A673 (cell line): Measurements from ENCODE around the gene RSPH1. TPM values are rescaled to one million over a fixed set of nuclear protein-coding genes. Genes with fewer than 3 reads are reported as not detected.

Source experiments
- BruUV-seq: library from RNA; stranded (reverse); fragments of 400-500 nt; replicated peaks from 2 replicates; lab custom pipeline; 2021; lab: Mats Ljungman, UMichigan
- CTCF ChIA-PET: fragments of 300-600 bp; sonication (Branson Sonifier 250); formaldehyde crosslinking; loops from one replicate; lab custom pipeline; 2022; ENCODE audit warnings: antibody characterized with exemption; lab: Charles Lee
- POLR2A ChIA-PET: fragments of 300-600 bp; sonication (Branson Sonifier 250); formaldehyde crosslinking; loops from one replicate; lab custom pipeline; 2022; ENCODE audit warnings: antibody characterized with exemption; ENCODE audit not compliant: low non-redundant PET; lab: Charles Lee
- DNase-seq: peaks from one replicate; pipeline ENCODE4 v3.0.0-alpha.2; 2015; ENCODE audit warnings: low spot score
- H3K27ac ChIP-seq: fragments of 200-600 bp; sonication (generic); 2 replicates; pipeline ENCODE4 v1.5.1; 2016; ENCODE audit warnings: mixed run types, low read depth, mild to moderate bottlenecking, mixed read lengths, antibody characterized with exemption, low read length; ENCODE audit not compliant: poor library complexity, severe bottlenecking
- H3K27me3 ChIP-seq: fragments of 200-600 bp; sonication (generic); replicated peaks from 2 replicates; pipeline ENCODE4 v1.6.1; 2017; ENCODE audit warnings: mixed run types, low read depth, mild to moderate bottlenecking, mixed read lengths, antibody characterized with exemption, low read length; ENCODE audit not compliant: insufficient read depth, poor library complexity
- H3K36me3 ChIP-seq: fragments of 200-600 bp; sonication (generic); 2 replicates; pipeline ENCODE4 v1.6.1; 2016; ENCODE audit warnings: mixed run types, mild to moderate bottlenecking, mixed read lengths, antibody characterized with exemption, low read length; ENCODE audit not compliant: insufficient read depth, poor library complexity, severe bottlenecking
- H3K4me1 ChIP-seq: fragments of 200-600 bp; sonication (generic); 2 replicates; pipeline ENCODE4 v1.6.1; 2017; ENCODE audit warnings: mixed run types, mild to moderate bottlenecking, mixed read lengths, antibody characterized with exemption, low read length; ENCODE audit not compliant: insufficient read depth, poor library complexity, severe bottlenecking
- H3K4me3 ChIP-seq: fragments of 200-600 bp; sonication (generic); 2 replicates; pipeline ENCODE4 v1.5.1; 2016; ENCODE audit warnings: low read depth, mixed run types, mild to moderate bottlenecking, mixed read lengths, low read length; ENCODE audit not compliant: poor library complexity, severe bottlenecking
- H3K9me3 ChIP-seq: fragments of 200-600 bp; sonication (generic); 2 replicates; pipeline ENCODE4 v1.6.1; 2016; ENCODE audit warnings: mixed run types, low read depth, mild to moderate bottlenecking, mixed read lengths, antibody characterized with exemption, low read length; ENCODE audit not compliant: poor library complexity, severe bottlenecking
- EZH2 ChIP-seq: fragments of 200-600 bp; sonication (generic); IDR thresholded peaks from 2 replicates; pipeline ENCODE4 v1.6.1; 2017; ENCODE audit warnings: borderline replicate concordance, low read depth, mild to moderate bottlenecking, mixed read lengths, antibody characterized with exemption, low read length; ENCODE audit not compliant: poor library complexity, severe bottlenecking
- intact Hi-C: fragments of 100-400 bp; cut with micrococcal nuclease; formaldehyde crosslinking; loops from one replicate; pipeline ENCODE4 v1.10.0; 2022; ENCODE audit not compliant: unreplicated experiment
- total RNA-seq: library from RNA; stranded (reverse); gene quantifications from 2 replicates; pipeline ENCODE4 v1.2.3, GENCODE V29; 2021
- TF ChIP-seq, protein P1 (sequence below): fragments of 300-800, 200-600 bp; sonication (generic); conservative IDR thresholded peaks from 2 replicates; pipeline ENCODE4 v1.5.1; 2017; ENCODE audit warnings: low read depth, mild to moderate bottlenecking, antibody characterized with exemption, low read length, moderate library complexity, mixed read lengths

RSPH1 gene
- total RNA-seq, 1 experiment from 2014 or later, result 0.45 TPM

- intact Hi-C loops, result no loop called here
- Histone ChIP-seq H3K9me3 (no peaks in the 10 kb centered on the region), H3K4me1 (peaks cover 61% of the 10 kb centered on the region), H3K27me3 (no peaks in the 10 kb centered on the region), H3K4me3 (no peak overlapping the region), H3K27ac (peak overlapping the region; percentile 93), H3K36me3 (no peaks in the 10 kb centered on the region)
- CTCF ChIA-PET, result no interaction called here
- TF ChIP-seq, protein P1, sequence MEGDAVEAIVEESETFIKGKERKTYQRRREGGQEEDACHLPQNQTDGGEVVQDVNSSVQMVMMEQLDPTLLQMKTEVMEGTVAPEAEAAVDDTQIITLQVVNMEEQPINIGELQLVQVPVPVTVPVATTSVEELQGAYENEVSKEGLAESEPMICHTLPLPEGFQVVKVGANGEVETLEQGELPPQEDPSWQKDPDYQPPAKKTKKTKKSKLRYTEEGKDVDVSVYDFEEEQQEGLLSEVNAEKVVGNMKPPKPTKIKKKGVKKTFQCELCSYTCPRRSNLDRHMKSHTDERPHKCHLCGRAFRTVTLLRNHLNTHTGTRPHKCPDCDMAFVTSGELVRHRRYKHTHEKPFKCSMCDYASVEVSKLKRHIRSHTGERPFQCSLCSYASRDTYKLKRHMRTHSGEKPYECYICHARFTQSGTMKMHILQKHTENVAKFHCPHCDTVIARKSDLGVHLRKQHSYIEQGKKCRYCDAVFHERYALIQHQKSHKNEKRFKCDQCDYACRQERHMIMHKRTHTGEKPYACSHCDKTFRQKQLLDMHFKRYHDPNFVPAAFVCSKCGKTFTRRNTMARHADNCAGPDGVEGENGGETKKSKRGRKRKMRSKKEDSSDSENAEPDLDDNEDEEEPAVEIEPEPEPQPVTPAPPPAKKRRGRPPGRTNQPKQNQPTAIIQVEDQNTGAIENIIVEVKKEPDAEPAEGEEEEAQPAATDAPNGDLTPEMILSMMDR, result no peak
- POLR2A ChIA-PET, result no interaction called here
- DNase-seq, result peak; percentile 83
- no TSS peak for BruUV-seq
Measured at GRCh38 chr21:42463861-42464515, 32.0 kb downstream of the RSPH1 start.

DNA sequence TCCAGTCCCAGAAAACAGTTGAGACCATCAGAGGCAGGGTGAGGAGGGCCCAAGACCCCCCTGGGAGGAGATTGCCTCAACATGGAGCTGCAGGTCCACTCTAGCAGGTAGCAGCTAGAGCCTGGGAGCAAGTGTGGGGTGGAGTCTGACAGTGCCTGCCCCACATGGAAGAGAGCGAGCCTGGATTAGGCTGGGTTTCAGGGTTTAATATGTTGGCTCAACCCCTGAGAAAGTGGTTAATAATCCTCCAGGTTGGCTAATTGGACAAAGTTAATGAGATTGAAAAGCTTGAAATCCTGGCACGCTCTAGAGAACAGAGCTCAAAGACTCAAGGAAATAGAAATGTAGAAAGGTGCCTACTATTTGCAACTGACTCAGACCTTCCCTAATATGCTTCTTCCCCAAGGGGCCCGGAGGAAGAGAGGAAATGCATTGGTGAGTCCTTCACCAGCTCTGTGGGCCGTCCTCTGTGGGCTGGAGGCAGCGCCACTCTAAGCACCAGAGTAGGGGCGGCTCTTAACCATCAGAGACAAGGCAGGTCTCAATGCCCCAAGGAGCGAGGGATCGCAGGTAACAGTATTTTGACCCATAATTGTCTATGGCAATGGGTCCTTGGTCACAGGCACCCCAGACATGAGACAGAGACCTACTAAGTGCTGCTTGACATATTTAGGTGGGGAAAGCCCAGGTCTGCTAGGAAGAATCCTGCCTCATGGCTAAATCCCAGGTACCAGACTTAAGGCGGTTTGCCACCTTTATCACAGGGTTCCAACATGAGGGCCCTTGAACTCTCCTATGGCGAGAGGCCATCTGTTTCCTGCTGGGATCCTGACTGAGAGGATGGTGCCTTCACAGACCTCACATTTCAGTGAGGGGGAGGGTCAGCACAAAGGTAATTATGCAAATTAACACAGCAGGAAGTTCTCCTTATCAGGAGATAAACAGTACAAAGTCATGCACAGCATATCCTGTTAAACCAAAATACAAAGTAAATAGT lies 33.8 kb downstream of the RSPH1 start:
- H3K36me3 ChIP-seq, result no peaks in the 10 kb centered on the region
- no TSS peak for BruUV-seq
- POLR2A ChIA-PET, result no interaction called here

DNA sequence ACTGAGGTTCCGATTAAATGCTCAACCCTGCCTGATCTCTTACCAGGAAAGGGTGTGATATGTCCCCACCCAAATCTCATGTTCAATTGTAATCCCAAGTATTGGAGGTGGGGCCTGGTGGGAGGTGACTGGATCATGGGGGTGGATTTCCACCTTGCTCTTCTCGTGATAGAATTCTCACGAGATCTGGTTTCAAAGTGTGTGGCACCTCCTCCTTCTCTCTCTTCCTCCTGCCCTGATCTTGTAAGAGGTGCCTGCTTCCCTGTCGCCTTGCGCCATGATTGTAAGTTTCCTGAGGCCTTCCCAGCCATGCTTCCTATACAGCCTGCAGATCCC lies 34.9 kb downstream of the RSPH1 start:
- Histone ChIP-seq H3K4me3 (no peak overlapping the region), H3K27me3 (no peaks in the 10 kb centered on the region), H3K36me3 (no peaks in the 10 kb centered on the region), H3K4me1 (peaks cover 44% of the 10 kb centered on the region), H3K27ac (no peak overlapping the region), H3K9me3 (no peaks in the 10 kb centered on the region)
- ChIA-PET POLR2A (no interaction called here), CTCF (no interaction called here)
- intact Hi-C loops, result no loop called here
- DNase-seq, result no peak
- no peak for TF ChIP-seq EZH2
- TF ChIP-seq, protein P1, result no peak
- BruUV-seq, result no TSS peak

More for the DNA sequence above, 33.8 kb downstream of the RSPH1 start:
- Histone ChIP-seq H3K27me3 (no peaks in the 10 kb centered on the region), H3K27ac (peak overlapping the region; percentile 28), H3K4me3 (no peak overlapping the region), H3K4me1 (peaks cover 46% of the 10 kb centered on the region), H3K9me3 (no peaks in the 10 kb centered on the region)
- intact Hi-C loops, result no loop called here
- CTCF ChIA-PET, result interaction anchor here (0.7 kb wide), 1 partner anchor 13 kb away, joined by 6 read pairs; no protein-coding TSS in a partner anchor
- no peak for DNase-seq
- no peak for TF ChIP-seq EZH2
- TF ChIP-seq, protein P1, result no peak
